Pancreas (tissue), 10 donors: Measurements from ENCODE around the gene DDAH2. TPM values are rescaled to one million over a fixed set of nuclear protein-coding genes. Genes with fewer than 3 reads are reported as not detected.

Source experiments
- ATAC-seq, 4 donors: fragments of 200-7000 bp; cut with Tn5 transposase; one replicate each; pipeline versions ENCODE4 v1.8.0 to v1.9.1; 2020; ENCODE audit warnings: mild to moderate bottlenecking in 4 of 4, moderate library complexity in 4 of 4
- DNase-seq, 6 donors: peaks; one replicate each; pipeline ENCODE4 v3.0.0-alpha.2; 2020
- FAIRE-seq: peaks from 2 replicates; lab custom pipeline; 2012; peaks lifted over from hg19 to GRCh38; lab: Jason Lieb, UNC
- H3K27ac ChIP-seq, 4 donors: fragments of 200-600 bp; sonication (generic); 1 replicate in 3 of 4; 2 replicates in 1 of 4; pipeline versions ENCODE4 v1.5.0 to v1.8.0; 2020
- H3K27me3 ChIP-seq, 4 donors: fragments of 200-600 bp; one replicate each; pipeline ENCODE4 v1.8.0; 2021
- H3K36me3 ChIP-seq, 3 donors: fragments of 200-600 bp; sonication (generic) in 1 of 3; one replicate each; pipeline versions ENCODE4 v1.5.0 to v1.8.0; 2020 to 2021
- H3K4me1 ChIP-seq, 3 donors: fragments of 200-600 bp; one replicate each; pipeline ENCODE4 v1.8.0; 2021
- H3K4me3 ChIP-seq, 4 donors: fragments of 200-600 bp; sonication (generic) in 2 of 4; one replicate each; pipeline versions ENCODE4 v1.5.0 to v1.8.0; 2020 to 2021
- H3K9me3 ChIP-seq, 4 donors: fragments of 200-600 bp; one replicate each; pipeline ENCODE4 v1.8.0; 2021
- CTCF ChIP-seq, 4 donors: fragments of 200-600 bp; sonication (generic) in 3 of 4; IDR thresholded peaks; one replicate each; pipeline versions ENCODE4 v1.5.0 to v1.8.0; 2021; ENCODE audit warnings: antibody characterized with exemption in 4 of 4
- WGBS, 2 donors: extraction: QIAGEN DNeasy Blood & Tissue Kit; methylation state at CpG; one replicate each; pipeline ENCODE4 v1.1.7; 2013; 5-methylcytosine and 5-hydroxymethylcytosine counted together
- intact Hi-C, 3 donors: fragments of 100-400 bp; cut with DNase I; formaldehyde crosslinking; loops; one replicate each; pipeline versions ENCODE4 v1.11.1 to v1.14.2; 2022
- polyA plus RNA-seq, 2 donors: library from polyadenylated mRNA; stranded (reverse); fragments of 200-250 nt; gene quantifications; one replicate each; pipeline ENCODE4 v1.2.3, GENCODE V29; 2013
- total RNA-seq, 6 donors: library from RNA; stranded (reverse); fragmentation: NEBNext Ultra II Directional in 4 of 6; extraction: Animal tissue kit (Norgen Biotek cat#: 25700) in 4 of 6; gene quantifications; one replicate each; pipeline versions ENCODE4 v1.2.1 to v1.2.4, GENCODE V29; 2021 to 2023
- donor health status: healthy with polysubstance abuse.
- donor health status: DM: no; HTN: no; CAD: no; lungs with moderate emphysema.
- donor health status: DM: no; HTN: no; CAD: no.
- donor health status: control.
- donor health status: control.
- donor health status: Bipolar disorder and iron deficiency.
- donor health status: DM: yes; HTN: yes; CAD: no.
- donor health status: DM: no; HTN: no; CAD: no.
- donor health status: DM: no; HTN: no; CAD: no.
- donor health status: DM: yes; HTN: yes; CAD: no.

Gene DDAH2
- total and polyA plus RNA-seq, 8 donors = 6.5 to 68.8 (median 18.2) TPM

- Histone ChIP-seq H3K36me3 (peaks cover 0 to 20% (median 17%) of the 10 kb centered on the region in 3 donors), H3K4me3 (no peak overlapping the region), H3K27ac (no peak overlapping the region), H3K9me3 (no peaks in the 10 kb centered on the region), H3K4me1 (no peaks in the 10 kb centered on the region), H3K27me3 (no peaks in the 10 kb centered on the region)
- 71 to 75% methylated on average over 10 of the region's 10 CpGs for WGBS, 2 donors
- intact Hi-C loops = no loop called here
- no peak for FAIRE-seq
- no peak for TF ChIP-seq CTCF (IDR thresholded peaks at IDR 0.05)
- peak in 1 of 4 donors; percentile 41 for ATAC-seq
- no peak for DNase-seq
These were observed 38.6 kb downstream of the DDAH2 start for GRCh38 chr6:31690231-31691077.

GRCh38 chr6:31689249-31690110 lies 39.6 kb downstream of the DDAH2 start:
- FAIRE-seq = no peak
- Histone ChIP-seq H3K4me3 (no peak overlapping the region), H3K4me1 (no peaks in the 10 kb centered on the region), H3K27me3 (no peaks in the 10 kb centered on the region), H3K9me3 (no peaks in the 10 kb centered on the region), H3K36me3 (peaks cover 0 to 20% (median 17%) of the 10 kb centered on the region in 3 donors), H3K27ac (no peak overlapping the region)
- peak in 1 of 4 donors; percentile 16 for ATAC-seq
- peak in 1 of 4 donors; percentile 9 for TF ChIP-seq CTCF (IDR thresholded peaks at IDR 0.05)
- no peak for DNase-seq
- intact Hi-C loops = no loop called here
- WGBS, 2 donors = 78 to 81% methylated on average over 11 of the region's 11 CpGs

- Histone ChIP-seq H3K4me1 (no peaks in the 10 kb centered on the region), H3K36me3 (peaks cover 0 to 17% (median 12%) of the 10 kb centered on the region in 3 donors), H3K27me3 (no peaks in the 10 kb centered on the region), H3K4me3 (no peak overlapping the region), H3K9me3 (no peaks in the 10 kb centered on the region), H3K27ac (no peak overlapping the region)
- ATAC-seq (no peak), DNase-seq (no peak), FAIRE-seq (no peak)
- 84 to 85% methylated on average over 14 of the region's 14 CpGs for WGBS, 2 donors
- no peak for TF ChIP-seq CTCF (IDR thresholded peaks at IDR 0.05)
- intact Hi-C loops = no loop called here
These were observed 41.0 kb downstream of the DDAH2 start for GRCh38 chr6:31687860-31688693.

- TF ChIP-seq CTCF (IDR thresholded peaks at IDR 0.05) = no peak
- Histone ChIP-seq H3K4me3 (no peak overlapping the region), H3K36me3 (peaks cover 0 to 14% (median 12%) of the 10 kb centered on the region in 3 donors), H3K27ac (no peak overlapping the region), H3K27me3 (no peaks in the 10 kb centered on the region), H3K9me3 (no peaks in the 10 kb centered on the region), H3K4me1 (no peaks in the 10 kb centered on the region)
- WGBS, 2 donors = 88 to 90% methylated on average over 8 of the region's 8 CpGs
- DNase-seq (no peak), FAIRE-seq (no peak), ATAC-seq (no peak)
- intact Hi-C loops = no loop called here
These were observed 41.8 kb downstream of the DDAH2 start for GRCh38 chr6:31687321-31687720.
